Stimulated activated CD4-positive, alpha-beta T cell treated with anti-CD3 and anti-CD28 coated beads, Interleukin-12 subunit alpha, Interleukin-12 subunit beta, amount 100 ng/mL, for 4 hours (primary cell): ENCODE measurements around the gene SPDYE6.
"Not testable (repeated sequence)": the region's sequence is repeated elsewhere in the genome, so short reads cannot be mapped to it uniquely, and the experiment has no call there.

Source experiments
- DNase-seq: peaks from one replicate; pipeline ENCODE4 v3.0.0-alpha.2; 2020

SPDYE6 gene, protein sequence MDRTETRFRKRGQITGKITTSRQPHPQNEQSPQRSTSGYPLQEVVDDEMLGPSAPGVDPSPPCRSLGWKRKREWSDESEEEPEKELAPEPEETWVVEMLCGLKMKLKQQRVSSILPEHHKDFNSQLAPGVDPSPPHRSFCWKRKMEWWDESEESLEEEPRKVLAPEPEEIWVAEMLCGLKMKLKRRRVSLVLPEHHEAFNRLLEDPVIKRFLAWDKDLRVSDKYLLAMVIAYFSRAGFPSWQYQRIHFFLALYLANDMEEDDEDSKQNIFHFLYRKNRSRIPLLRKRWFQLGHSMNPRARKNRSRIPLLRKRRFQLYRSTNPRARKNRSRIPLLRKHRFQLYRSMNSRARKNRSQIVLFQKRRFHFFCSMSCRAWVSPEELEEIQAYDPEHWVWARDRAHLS

DNA sequence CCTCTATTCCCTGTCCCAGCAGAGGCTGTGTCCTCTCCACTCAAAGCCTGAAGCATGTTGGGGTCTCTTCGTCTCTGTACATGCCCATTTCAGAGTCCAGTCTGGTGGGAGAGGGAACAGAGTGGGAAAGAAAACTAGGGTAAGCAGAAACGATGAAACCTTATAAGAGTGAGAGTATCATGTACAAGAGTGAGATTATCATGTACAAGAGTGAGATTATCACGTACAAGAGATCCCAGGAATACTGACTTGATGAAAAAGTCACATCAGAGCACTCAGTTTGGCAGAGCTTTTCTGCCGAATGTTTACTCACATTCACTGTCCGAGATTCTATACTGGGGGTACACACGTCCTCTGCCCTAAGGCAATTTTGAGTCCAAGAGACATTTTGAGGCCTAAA is at the start of gene SPDYE6:
SPDYE6 (minus strand) TSS at position 101 of the 400 bp plus-strand sequence. CDS start 421 bp downstream, outside the sequence.
- not testable (repeated sequence) for DNase-seq

DNA sequence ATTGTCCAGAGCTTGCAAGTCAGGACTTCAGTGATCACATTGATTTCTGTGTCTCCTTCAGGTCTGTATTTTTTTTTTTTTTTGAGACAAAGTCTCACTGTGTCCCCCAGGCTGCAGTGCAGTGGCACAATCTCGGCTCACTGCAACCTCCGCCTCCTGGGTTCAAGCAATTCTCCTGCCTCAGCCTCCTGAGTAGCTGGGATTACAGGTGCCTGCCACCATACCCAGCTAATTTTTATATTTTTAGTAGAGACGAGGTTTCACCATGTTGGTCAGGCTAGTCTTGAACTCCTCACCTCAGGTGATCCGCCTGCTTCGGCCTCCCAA is 48.6 kb upstream of the SPDYE6 start:
- not testable (repeated sequence) for DNase-seq

DNA sequence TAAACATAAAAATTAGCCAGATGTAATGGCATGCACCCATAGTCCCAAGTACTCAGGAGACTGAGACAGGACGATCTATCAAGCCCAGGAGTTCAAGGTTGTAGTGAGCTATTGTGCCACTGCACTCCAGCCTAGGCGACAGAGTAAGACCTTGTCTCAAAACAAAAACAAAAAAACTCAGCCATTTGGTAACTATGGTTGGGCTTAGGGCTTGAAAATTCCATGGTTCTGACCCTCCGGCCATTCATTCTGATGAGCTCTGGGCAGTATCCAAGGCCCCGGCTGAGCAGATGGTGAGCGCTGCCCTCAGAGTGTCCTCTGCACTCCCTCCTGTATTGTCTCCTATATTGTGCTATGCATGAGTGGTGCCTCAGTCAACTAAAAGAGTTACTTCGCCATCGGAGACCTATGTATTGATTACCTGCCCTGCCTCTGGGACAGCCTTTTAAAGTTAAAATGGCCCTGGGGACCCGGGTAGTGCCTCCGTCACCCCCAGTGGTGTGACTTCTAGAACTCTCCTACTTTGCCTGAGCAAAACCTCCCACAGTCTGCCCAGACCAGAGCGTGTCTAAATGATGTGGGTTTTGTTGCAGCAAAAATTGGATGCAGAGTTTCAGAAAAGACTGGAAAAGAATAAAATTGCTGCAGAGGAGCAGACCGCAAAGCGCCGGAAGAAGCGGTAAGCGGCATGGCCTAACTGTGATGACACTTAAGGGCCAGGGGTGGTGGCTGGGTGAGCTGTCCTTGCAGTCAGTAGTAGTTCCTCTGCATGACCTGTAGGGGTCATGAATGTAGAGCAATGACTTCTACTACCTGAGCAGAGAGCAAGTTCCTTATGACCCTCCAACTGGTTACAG is 48.0 kb upstream of the SPDYE6 start:
- peak; percentile 25 for DNase-seq

DNA sequence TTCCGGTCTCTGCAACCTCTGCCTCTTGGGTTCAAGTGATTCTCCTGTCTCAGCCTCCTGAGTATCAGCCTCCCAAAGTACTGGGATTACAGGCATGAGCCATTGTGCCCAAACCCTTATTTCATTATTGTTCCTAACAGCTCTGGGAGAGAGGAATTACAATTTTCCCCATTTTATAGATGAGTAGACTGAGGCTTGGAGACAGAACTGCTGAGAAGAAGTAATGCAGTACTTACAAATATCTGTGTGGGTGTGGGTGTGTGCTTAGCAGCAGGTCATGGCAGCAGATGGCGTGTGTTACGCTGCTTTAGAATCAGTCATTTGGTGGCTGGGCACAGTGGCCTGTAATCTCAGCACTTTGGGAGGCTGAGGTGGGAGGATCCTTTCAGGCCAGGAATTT is 47.3 kb upstream of the SPDYE6 start:
- no peak for DNase-seq

DNA sequence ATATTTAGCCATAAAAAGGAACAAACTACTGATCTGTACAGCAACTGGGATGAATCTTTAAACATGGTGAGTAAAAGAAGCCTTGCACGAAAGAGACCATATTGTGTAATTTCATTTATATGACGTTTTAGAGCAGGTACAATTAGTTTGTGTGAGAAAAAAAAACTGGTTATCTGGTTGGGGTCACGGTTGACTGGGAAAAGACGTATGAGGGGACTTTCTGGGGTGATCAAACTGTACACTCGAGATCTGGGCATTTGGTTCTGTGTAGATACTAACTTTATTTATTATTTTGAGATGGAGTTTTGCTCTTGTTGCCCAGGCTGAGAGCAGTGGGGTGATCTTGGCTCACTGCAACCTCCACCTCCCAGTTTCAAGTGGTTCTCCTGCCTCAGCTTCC is 44.1 kb upstream of the SPDYE6 start:
- DNase-seq = no peak

DNA sequence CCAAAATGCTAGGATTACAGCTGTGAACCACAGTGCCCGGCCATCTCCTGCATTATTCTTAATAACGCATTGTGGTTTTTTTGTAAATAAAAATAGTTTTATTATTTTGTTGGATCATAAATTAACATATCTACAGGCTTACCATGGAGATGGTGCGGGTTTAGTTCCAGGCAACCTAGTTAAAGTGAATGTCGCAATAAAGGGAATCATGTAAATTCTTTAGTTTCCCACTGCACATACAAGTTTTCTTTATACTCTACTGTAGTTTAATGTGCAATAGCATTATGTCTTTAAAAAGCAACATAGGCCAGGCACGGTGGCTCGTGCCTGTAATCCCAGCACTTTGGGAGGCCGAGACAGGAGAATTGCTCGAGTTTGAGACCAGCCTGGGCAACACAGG is 42.3 kb upstream of the SPDYE6 start:
- no peak for DNase-seq

DNA sequence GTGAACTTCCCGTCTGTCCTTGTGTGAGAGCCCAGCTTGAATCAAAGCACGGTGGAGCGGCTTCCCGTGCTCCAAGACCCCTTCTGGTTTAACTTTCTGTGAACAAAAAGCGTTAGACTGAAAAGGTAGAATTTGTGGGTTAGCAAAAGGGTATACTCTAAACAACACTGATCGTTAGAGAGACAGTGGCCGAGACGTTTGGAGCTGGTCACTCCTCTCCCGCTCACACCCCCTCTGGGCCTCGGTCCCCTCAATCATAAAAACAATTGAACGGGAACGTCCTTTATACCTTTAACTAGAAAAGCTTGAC is 40.4 kb upstream of the SPDYE6 start:
- no peak for DNase-seq

DNA sequence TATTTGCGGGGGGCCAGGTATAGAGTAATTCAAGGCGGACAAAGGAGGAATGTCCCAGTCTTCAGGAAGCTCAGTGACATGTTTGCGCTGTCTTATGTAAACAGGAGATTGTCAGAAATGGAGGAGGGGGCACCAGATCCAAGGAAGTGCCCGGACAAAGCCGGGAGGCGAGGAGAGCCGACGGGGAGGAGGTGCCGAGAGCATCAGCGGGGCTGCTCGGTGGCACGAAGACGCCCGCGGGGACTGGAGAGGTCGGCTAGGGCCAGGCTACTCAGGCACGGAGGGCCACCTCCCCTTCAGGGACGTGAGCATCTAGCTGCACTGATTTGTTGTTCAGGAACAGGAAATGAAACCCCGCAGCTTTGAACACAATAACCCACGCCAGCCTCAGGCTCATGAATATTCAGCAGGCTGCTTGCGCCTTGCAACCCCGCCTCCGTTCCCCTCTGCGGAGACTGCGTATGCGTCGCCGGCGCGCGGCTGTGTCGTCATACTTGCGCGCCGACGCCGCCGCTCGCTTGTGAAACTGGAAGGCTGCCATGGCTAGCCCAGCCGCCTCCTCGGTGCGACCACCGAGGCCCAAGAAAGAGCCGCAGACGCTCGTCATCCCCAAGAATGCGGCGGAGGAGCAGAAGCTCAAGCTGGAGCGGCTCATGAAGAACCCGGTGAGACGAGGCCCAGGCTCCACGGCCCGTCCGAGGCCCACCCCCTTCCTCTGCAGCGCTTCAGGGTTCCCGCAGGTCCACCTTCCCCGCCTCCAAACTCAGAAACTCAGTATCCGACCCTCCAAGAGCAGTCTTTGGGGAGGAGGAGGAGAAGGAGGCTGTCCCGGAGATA is 39.8 kb upstream of the SPDYE6 start, which contains the start of gene PRKRIP1:
PRKRIP1 (plus strand) TSS at position 491 of the 837 bp plus-strand sequence; CDS start at position 540, 49 bp downstream.
- DNase-seq = peak; percentile 69

DNA sequence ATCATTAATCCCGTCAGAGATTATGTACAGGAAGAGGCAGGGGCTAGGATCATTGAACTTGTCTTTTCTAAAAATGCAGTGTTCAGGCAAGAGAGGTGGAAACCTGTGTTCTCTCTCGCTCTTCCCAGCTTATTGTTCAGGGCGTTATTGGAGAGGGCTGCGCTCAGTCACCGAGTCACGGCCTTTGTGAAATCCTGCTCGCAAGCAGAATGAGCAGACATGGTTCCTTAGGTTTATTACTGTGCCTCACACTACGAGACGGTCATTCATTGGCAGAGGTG is 39.3 kb upstream of the SPDYE6 start:
- no peak for DNase-seq

DNA sequence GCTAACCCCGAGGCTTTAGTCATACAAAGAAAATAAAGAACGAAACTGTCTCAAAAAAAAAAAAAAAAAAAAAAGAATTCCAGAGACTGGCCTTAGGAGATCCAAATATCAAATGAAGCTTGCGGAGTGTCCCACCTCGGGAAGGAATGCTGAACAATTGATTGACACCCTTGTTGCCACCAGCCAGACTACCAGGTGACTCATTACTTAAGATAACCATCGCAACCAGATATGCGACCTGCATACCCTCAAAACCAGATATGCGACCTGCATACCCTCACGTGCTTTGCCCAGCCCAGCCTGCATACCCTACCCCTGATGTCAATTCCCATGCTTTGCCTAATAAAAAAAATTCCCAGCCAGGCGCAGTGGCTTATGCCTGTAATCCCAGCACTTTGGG is 37.2 kb upstream of the SPDYE6 start:
- no peak for DNase-seq

DNA sequence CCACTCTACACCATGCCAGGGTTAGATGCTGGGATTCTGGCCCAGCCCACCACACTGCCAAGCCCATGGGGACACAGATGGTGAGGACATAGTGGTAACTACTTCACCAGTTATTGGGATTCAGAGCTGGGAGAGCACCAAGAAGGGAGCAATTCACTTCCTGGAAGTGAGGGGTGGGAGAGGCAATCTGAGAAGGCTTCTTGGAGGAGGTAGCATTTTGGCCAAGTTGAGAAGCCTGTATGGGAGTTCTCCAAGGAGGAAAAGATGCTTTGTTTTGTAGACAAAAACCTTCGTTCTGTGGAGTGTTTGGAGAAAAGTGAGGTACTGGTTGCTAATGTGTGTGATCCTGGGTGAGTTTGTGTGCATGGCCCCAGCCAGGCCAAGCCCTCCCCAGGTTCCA is 36.1 kb upstream of the SPDYE6 start:
- DNase-seq = no peak

DNA sequence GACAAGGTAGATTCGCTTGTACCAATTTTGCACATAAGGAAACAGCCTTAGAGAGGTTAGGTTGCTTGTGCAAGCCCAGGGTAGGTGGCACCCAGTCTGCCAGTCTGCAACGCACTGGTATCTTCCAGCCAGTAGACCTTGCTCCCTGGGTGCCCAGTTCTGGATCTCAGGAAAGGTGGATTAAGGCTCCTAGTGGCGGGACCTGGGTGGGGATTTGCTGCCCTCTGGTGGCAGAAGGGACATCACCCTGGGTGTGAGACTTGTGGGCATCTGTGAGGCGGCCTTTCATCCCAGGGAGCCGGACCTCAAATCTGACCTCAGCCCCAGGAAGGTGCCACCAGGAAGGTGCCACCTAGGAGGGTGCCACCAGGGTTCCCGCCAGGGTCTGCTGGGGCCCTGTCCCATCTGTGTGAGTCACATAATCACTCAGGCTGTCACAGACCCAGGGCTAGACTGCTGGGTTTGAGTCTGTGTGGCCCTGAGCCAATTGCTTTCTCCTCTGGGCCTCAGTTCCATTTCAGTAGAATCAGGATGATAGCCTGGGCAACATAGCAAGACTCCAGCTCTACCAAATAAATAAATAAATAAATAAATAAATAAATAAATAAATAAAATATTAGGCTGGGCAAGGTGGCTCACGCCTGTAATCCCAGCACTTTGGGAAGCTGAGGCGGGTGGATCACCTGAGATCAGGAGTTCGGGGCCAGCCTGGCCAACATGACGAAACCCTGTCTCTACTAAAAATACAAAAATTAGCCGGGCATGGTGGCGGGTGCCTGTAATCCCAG is 34.6 kb upstream of the SPDYE6 start:
- DNase-seq = peak; percentile 66

DNA sequence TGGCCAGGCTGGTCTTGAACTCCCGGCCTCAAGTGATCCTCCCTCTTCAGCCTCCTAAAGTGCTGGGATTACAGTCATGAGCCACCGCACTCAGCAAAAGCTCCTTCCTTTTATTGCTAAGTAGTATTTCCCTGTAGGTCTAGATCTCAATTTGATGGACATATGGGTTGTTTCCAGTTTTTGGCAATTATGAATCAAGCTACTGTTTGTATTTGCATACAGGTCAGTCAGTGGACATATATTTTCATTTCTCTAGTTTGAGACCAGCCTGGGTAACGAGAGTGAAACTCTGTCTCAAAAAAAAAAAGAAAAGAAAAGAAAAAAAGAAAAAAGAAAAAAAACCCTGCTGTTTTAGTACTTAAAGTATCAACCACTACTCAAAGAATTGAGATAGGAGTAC is 33.6 kb upstream of the SPDYE6 start:
- no peak for DNase-seq

DNA sequence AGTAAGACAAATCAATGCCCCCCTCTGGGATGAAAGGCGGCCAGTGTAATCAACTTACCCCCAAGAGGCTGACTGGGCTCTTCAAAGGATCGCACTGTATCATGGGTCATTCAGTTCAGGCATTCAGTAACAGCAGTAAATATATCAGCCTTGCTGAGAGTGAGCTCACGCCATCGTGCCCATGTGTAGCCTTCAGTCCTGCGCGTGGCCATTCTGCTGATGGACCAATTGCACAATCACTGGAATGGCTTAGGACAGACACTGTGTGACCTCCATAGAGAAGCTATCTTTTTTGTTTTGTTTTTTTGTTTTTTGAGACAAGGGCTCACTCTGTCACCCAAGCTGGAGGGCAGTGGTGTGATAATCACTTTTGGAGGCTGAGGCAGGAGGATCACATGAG is 30.8 kb upstream of the SPDYE6 start:
- DNase-seq = no peak

DNA sequence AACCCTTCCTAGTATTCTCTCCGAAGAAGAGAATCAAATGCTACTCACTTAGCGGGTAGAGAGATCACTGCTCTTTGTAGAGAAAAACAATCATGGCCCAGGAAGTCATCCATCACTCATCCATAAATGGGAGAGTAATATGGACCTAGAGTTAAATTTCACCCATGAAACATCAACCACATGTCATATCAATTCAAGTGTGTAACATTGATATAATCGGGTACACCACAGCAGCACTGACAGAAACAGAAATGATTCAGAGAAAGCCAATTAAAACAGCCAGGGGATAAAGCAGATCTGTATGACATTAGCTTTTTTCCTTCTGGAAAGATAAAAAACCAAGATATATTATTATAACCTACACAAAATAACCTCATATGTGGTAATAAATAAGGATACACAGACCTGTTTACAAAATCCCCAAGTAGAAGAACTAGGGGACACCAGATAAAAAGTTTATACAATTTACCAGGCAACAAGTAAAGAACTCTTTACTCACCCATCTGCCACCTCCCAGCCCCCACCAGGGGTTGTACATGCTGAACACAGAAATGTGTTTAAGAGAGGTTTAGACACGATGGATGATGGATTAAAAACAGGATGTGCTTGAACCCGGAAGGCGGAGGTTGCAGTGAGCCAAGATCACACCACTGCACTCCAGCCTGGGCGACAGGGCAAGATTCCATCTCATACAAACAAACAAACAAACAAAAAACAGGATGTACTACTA is 25.6 kb upstream of the SPDYE6 start:
- not testable (repeated sequence) for DNase-seq

DNA sequence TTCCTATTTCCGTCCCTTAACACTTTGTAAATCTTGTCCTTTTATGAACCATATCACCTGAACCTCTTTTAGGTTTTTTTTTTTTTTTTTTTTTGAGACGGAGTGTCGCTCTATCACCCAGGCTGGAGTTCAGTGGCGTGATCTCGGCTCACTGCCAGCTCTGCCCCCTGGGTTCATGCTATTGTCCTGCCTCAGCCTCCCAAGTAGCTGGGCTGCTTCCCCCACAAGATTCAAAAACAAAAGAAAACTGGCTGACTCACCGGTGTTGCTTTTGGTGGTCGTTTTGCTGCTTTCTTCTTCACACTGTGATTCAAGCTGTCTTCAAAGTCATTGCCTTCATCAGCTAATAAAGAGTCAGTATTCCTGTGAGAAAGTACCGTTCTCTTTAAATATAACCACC is 24.6 kb upstream of the SPDYE6 start:
- not testable (repeated sequence) for DNase-seq

DNA sequence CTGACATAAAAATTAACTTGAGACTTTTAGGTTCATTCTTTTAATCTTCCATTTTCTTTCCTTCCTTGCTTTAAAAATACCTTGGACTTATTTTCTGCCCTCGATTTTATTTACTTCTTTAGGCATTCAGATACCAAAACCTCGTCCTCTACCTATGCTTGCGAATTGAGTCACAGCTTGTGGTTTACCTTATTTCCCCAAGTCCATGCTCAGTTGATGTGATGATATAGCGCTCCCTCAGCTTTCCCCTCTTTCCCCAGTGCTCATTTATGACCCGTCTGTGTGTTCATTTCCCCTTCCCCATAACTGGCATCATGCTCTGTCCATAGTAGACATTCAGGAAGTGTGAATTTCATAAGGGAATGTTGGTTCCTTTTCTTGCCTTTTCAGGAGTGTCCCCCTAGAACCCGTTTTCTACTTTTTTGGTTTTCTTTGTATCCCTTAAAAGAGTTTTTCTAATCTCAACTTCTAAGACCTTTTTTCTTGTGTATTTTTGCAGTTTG is 20.8 kb upstream of the SPDYE6 start:
- DNase-seq = no peak

DNA sequence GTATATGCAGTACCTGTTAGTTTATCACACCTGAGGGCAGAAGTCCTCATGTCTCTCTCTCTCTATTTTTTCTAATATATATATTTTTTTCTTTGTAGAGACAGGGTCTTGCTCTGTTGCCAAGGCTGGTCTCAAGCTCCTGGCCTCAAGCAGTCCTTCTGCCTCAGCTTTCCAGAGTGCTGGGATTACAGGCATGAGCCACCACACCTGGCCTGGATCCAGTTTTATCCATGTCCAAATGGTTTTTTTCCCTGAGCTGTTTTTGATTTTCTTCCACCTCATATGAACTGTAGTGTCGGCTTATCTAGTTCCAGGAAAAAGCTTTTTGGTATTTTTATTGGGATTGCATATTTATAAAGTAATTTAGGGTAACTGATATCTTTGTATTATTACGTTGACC is 16.6 kb upstream of the SPDYE6 start:
- not testable (repeated sequence) for DNase-seq

DNA sequence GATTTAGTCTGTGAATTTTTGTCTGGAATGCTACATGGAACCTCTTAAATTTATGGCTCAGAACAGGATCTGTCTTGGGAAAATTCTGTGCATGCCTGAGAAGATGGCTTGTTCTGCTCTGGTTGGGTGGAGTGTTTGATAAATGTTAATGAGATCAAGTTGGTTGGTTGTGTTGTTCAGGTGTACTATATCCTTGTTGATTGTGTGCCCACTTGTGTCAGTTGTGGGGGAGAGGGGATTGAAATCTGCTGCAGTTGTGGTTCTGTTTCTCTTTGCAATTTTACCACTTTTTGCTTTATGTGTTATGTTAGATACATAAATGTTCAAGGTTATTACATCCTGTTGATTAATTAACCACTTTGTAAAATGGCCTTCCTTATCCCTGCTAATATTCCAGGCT is 13.8 kb upstream of the SPDYE6 start:
- DNase-seq = not testable (repeated sequence)

DNA sequence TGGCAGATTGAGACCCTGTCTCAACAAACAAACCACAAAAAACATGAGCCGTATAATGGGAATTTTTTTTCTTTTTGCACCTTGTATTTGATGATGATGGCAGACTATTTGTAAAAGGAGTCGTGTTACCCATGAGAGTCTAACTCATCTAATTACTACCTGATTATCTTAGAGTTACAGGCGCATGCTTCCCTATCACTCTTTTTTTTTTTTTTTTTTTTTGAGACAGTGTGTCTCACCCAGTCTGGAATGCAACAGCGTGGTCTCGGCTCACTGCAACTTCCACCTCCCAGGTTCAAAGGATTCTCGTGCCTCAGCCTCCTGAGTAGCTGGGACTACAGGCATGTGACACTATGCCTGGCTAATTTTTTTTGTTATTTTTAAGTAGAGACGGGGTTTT is 9.1 kb upstream of the SPDYE6 start:
- not testable (repeated sequence) for DNase-seq

DNA sequence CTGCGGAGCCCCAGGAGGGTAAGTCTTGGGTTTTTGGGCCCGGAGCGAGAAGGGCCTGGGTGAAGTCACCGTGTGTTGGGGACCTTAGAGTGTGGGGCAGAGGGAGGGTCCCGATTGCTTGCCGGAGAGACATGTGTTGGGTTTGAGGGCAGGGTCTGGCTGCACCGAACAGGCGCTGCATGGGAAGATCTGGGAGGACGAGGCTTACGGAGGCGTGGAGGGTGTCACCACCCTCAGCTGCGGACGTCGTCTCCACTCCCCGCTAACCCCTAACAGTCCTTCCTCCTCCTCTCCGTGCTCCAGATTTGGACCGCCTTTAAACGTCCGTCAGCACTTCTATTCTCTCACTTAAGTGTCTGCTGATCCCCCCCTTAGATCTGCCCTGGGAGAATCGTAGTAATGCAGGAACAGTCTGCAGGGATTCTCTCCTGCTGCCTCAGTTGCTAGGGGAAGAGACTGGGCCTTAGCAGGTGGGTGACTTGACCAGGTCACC is 8.2 kb upstream of the SPDYE6 start:
- peak; percentile 1 for DNase-seq
